HG02610 (cell line): Measurements from ENCODE around the gene KIAA1217.

ENCODE experiments used
- ATAC-seq: cut with Tn5 transposase; IDR thresholded peaks from one replicate; pipeline ENCODE4 v1.9.1; 2021; ENCODE audit warnings: mild to moderate bottlenecking, moderate library complexity; ENCODE audit not compliant: unreplicated experiment

Gene KIAA1217

GRCh38 chr10:24394461-24395190 lies 185.7 kb downstream of the KIAA1217 start:
- ATAC-seq: peak; percentile 70

- no peak for ATAC-seq
Measured at GRCh38 chr10:24396396-24396795, 187.5 kb downstream of the KIAA1217 start.

GRCh38 chr10:24397662-24398061 lies 188.7 kb downstream of the KIAA1217 start:
- ATAC-seq: no peak

GRCh38 chr10:24404567-24404966 lies 195.6 kb downstream of the KIAA1217 start:
- no peak for ATAC-seq

- no peak for ATAC-seq
Measured at GRCh38 chr10:24405635-24406034, 196.7 kb downstream of the KIAA1217 start.

- ATAC-seq: no peak
Measured at GRCh38 chr10:24406809-24407483, 198.0 kb downstream of the KIAA1217 start.

- no peak for ATAC-seq
Measured at GRCh38 chr10:24407928-24408327, 199.0 kb downstream of the KIAA1217 start.

- no peak for ATAC-seq
Measured at GRCh38 chr10:24408365-24408764, 199.4 kb downstream of the KIAA1217 start.

- peak; percentile 55 for ATAC-seq
Measured at GRCh38 chr10:24414597-24414996, 205.7 kb downstream of the KIAA1217 start.

- ATAC-seq: no peak
Measured at GRCh38 chr10:24415455-24416125, 206.7 kb downstream of the KIAA1217 start.

- ATAC-seq: no peak
Measured at GRCh38 chr10:24416248-24416647, 207.3 kb downstream of the KIAA1217 start.

- ATAC-seq: no peak
Measured at GRCh38 chr10:24417053-24417452, 208.1 kb downstream of the KIAA1217 start.

GRCh38 chr10:24418532-24418931 lies 209.6 kb downstream of the KIAA1217 start:
- ATAC-seq: no peak

- ATAC-seq: no peak
Measured at GRCh38 chr10:24419066-24419465, 210.1 kb downstream of the KIAA1217 start.

- ATAC-seq: no peak
Measured at GRCh38 chr10:24425151-24425550, 216.2 kb downstream of the KIAA1217 start.

GRCh38 chr10:24427678-24428409 lies 218.9 kb downstream of the KIAA1217 start:
- no peak for ATAC-seq

- ATAC-seq: no peak
Measured at GRCh38 chr10:24428410-24428782, 219.5 kb downstream of the KIAA1217 start.

- no peak for ATAC-seq
Measured at GRCh38 chr10:24430591-24430990, 221.7 kb downstream of the KIAA1217 start.

- no peak for ATAC-seq
Measured at GRCh38 chr10:24432478-24433416, 223.8 kb downstream of the KIAA1217 start.

- no peak for ATAC-seq
Measured at GRCh38 chr10:24433705-24434104, 224.8 kb downstream of the KIAA1217 start.
